Subcutaneous adipose tissue (tissue), 4 donors: Measurements from ENCODE around the gene DAB1. TPM values are rescaled to one million over a fixed set of nuclear protein-coding genes. Genes with fewer than 3 reads are reported as not detected.

Experiments
- total RNA-seq, 4 donors: library from RNA; depleted of rRNA; stranded (reverse); fragments of >200 nt; gene quantifications; one replicate each; pipeline ENCODE4 v1.1.0, GENCODE V29; 2016
- TF ChIP-seq, protein P1 (sequence below): fragments of 450-650 bp; IDR thresholded peaks from one replicate; pipeline ENCODE4 v1.5.1; 2016; ENCODE audit warnings: low read depth, mild to moderate bottlenecking, control low read depth, antibody characterized with exemption, moderate library complexity

DAB1 gene
- total RNA-seq, 4 donors from 2014 or later, result 0.22 to 0.98 (median 0.45) TPM

DNA sequence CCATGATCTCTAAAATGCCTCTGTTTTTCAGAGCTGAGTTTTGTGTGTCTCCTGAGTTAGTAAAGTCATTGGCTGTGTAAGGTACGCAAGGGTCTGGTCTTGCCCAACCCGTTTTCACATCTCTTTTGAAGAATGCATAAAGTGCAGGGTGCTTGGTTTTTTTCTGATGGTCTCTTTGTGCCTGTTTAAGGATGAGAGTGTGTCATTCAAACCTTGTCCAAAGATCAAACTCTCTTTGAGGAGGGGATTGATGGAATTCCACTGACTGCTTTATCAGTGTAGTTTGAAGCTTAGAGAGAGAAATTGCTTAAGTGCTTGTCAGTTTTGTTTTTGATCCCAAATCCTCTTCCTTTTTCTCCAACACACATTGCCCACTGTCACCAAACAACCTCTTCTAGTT, 438.0 kb downstream of the DAB1 start:
- TF ChIP-seq, protein P1, sequence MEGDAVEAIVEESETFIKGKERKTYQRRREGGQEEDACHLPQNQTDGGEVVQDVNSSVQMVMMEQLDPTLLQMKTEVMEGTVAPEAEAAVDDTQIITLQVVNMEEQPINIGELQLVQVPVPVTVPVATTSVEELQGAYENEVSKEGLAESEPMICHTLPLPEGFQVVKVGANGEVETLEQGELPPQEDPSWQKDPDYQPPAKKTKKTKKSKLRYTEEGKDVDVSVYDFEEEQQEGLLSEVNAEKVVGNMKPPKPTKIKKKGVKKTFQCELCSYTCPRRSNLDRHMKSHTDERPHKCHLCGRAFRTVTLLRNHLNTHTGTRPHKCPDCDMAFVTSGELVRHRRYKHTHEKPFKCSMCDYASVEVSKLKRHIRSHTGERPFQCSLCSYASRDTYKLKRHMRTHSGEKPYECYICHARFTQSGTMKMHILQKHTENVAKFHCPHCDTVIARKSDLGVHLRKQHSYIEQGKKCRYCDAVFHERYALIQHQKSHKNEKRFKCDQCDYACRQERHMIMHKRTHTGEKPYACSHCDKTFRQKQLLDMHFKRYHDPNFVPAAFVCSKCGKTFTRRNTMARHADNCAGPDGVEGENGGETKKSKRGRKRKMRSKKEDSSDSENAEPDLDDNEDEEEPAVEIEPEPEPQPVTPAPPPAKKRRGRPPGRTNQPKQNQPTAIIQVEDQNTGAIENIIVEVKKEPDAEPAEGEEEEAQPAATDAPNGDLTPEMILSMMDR, result no peak

DNA sequence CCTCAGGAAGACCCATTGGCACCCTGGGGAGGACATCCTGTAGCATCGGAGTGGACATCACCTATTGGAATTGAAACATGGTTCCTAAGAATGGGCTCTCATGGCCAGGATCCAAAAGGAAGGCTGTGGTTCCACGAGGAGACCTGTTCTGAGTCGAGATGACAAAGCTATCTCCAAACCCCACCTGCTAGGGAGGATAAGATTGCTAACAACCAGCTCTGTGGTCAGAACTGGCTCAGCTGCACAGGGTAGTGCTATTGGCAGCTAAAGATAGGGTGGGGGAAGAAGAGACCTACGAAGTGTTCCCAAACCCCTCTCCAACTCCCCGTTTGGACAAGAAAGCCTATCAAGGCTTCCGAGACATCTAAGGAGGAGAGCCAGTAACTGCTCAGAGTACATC, 440.4 kb downstream of the DAB1 start:
- TF ChIP-seq, protein P1, result no peak

DNA sequence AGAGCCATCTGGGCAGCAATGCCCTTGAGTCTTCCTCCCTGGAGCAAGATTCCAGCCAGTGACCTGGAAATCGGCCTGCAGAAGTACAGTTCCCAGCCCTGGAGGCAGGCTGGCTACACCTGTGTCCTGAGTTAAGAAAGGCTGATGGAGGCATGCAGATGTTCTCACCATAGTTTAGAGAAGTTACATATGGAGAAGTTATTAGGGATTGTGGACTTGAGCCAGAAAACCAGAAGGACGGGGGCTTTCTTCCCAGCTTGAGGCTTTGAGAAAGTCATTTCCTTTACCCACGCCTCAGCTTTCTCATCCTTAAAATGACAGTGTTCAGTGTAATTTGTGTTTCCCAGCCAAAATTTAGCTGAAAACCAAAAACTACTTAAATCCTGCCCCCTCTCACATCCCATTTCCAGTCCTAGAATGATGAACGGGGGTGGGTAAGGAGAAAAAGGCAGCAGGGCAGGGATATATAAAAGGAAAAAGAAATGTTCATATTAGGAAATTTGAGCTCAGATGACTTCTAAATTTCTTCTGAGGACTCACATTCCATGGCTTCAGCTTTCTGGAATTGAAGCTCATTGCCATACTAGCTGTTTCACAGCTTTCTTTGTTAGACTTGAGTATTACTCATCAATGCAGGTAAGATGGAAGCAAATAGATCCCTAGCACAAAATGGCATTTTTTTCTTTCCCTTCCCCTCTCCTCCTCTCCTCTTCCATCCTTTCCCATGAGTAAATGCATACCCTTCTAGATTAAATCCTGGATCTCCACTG, 443.7 kb downstream of the DAB1 start:
- TF ChIP-seq, protein P1, result no peak

DNA sequence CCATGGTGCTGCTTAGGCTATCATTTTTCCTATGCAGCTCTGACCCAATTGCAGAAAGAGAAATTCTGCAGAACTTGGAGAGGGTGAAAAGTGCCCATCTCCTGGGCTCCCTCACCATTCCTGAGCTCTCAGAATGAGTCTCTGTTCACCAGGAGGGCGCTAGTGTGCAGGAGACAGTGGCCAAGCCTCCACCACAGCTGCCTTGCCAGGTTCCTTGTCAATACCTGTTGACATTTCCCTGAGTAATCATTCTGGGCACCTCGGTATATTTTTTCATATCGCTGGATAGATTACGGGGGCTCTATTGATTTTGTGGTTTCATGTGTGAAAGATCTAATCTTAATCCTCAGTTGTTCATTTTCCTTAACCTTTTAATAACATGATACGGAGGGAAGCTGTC, 445.0 kb downstream of the DAB1 start:
- TF ChIP-seq, protein P1, result no peak

DNA sequence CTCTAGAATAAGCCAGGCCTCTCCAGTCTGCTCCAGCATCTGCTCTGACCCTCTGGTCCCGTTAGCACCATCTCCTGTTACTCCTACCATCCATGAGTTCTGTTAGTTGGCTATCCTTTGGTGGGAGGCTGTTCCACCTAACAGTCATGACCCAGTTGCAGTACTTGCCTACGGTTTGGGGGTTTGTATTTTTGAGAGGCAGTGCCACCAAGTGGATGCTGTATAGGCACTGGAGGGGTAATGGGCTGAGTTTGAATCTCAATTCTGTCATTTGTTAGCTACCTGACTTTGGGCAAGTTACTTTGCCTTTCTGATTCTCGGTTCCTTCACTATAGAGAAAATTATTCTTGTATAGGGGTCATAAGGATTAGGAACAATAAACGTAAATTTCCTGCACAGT, 445.9 kb downstream of the DAB1 start:
- TF ChIP-seq, protein P1, result no peak

DNA sequence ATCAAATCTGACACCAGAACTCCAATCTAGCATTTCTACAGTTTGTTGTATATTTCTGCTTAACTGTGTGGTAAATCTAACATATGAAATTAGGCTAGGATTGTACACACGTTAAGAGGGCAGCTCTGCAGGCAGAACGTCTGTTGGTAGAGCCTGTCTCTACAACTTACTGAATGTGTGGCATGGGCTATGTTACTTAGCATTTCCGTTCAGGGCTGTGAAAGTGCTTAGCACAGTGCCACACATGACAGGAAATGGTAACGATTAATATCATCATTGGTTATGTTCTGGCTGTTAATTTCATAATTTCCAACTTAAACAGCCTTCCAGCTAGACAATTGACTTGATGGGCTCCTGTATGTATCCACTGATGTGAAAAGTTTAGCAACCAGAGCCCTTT, 448.4 kb downstream of the DAB1 start:
- TF ChIP-seq, protein P1, result no peak

DNA sequence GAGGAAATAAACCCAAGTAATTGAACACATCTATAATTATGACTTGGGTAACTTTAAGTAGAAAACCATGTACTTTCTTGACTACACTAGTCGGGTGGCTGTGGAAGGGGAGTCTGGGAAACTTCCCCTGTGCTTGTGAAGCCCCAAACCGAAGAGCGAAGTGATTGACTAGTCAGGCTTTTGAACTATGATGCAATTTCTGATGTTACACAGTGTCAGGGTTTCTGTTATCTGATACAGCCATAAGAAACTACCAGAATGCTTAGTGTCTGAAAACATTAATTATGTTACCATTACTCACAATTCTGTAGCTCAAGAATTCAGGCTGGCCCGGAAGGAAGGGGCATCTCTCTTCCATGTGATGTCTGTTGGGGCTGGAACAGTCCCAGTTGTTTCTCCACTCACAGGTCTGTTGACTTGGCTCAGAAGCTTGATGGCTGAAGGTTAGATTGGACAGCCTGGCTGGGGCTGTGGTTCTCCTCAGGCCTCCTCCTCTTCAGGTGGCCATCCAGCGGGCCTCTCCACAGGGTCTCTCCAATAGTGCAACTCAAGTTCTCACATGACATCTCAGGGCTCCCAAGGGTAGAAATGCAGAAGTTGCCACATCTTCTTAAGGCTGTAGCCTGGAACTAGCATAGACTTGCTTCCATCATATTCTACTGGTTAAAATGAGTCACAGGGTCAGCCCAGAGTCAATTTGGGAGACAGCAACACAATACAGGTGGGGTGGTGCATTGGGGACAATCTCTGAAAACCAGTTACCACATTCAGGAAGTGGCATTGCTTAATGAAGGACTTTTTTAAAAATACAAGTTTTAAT, 449.7 kb downstream of the DAB1 start:
- TF ChIP-seq, protein P1, result no peak
